K562 (cell line): ENCODE results near the gene HEXD. TPM values are rescaled to one million over a fixed set of nuclear protein-coding genes. Genes with fewer than 3 reads are reported as not detected.

ENCODE experiments used
- ATF2 ChIP-seq: sonication (generic); formaldehyde crosslinking; IDR thresholded peaks from 2 replicates; pipeline ENCODE4 v1.8.1; 2022; ENCODE audit warnings: missing genetic modification reagents
- BRF2 ChIP-seq: IDR thresholded peaks from 3 replicates; pipeline ENCODE4 v1.6.1; 2011; ENCODE audit warnings: borderline replicate concordance, mild to moderate bottlenecking; ENCODE audit not compliant: insufficient read length, insufficient read depth
- CHD1 ChIP-seq: fragments of 200-600 bp; sonication (generic); IDR thresholded peaks from one replicate; pipeline ENCODE4 v1.6.1; 2012; ENCODE audit warnings: mild to moderate bottlenecking, moderate library complexity, low read length, inconsistent platforms
- DEAF1 ChIP-seq: fragments of 450-650 bp; formaldehyde crosslinking; IDR thresholded peaks from 2 replicates; pipeline ENCODE4 v1.4.0; 2020; ENCODE audit warnings: mild to moderate bottlenecking, moderate library complexity
- GTF3C2 ChIP-seq: IDR thresholded peaks from 3 replicates; pipeline ENCODE4 v1.6.1; 2011; ENCODE audit warnings: borderline replicate concordance, mild to moderate bottlenecking, moderate library complexity; ENCODE audit not compliant: insufficient read length; ENCODE audit errors: extremely low read depth
- JUNB ChIP-seq: fragments of 450-650 bp; formaldehyde crosslinking; conservative IDR thresholded peaks from 2 replicates; pipeline ENCODE4 v1.4.0; 2020; ENCODE audit warnings: mild to moderate bottlenecking
- MEF2D ChIP-seq: conservative IDR thresholded peaks from 2 replicates; pipeline ENCODE4 v1.6.1; 2016; ENCODE audit warnings: low read depth, missing genetic modification characterization, missing compliant biosample characterization
- POLR2B ChIP-seq: fragments of 450-650 bp; IDR thresholded peaks from 2 replicates; pipeline ENCODE4 v1.6.1; 2018; ENCODE audit warnings: low read depth; ENCODE audit not compliant: partially characterized antibody
- PRMT5 ChIP-seq: sonication (generic); formaldehyde crosslinking; IDR thresholded peaks from 2 replicates; pipeline ENCODE4 v1.5.0; 2020; ENCODE audit warnings: missing genetic modification reagents
- RBBP5 ChIP-seq: fragments of 200-600 bp; sonication (generic); IDR thresholded peaks from 2 replicates; pipeline ENCODE4 v1.6.1; 2012; ENCODE audit warnings: borderline replicate concordance, mild to moderate bottlenecking, low read length, control low read depth, inconsistent platforms; ENCODE audit not compliant: insufficient read depth, poor library complexity, severe bottlenecking
- ZBTB8A ChIP-seq: fragments of 450-650 bp; IDR thresholded peaks from 2 replicates; pipeline ENCODE4 v1.6.1; 2018; ENCODE audit warnings: mild to moderate bottlenecking, moderate library complexity; ENCODE audit not compliant: partially characterized antibody
- ZNF592 ChIP-seq: fragments of 450-650 bp; IDR thresholded peaks from 2 replicates; pipeline ENCODE4 v1.6.1; 2017; ENCODE audit warnings: antibody characterized with exemption, mild to moderate bottlenecking
- polyA plus RNA-seq, 8 experiments: library from polyadenylated mRNA; depleted of rRNA in 4 of 8; stranded (reverse) in 5 of 8; unstranded in 3 of 8; fragments of >200 nt; fragmentation: Nextera tagmentation in 2 of 8; fragmentation: Illumina TruSeq in 1 of 8; extraction: Ambion mirVana in 2 of 8; extraction: Trizol in 1 of 8; gene quantifications; 2 replicates each; pipeline versions ENCODE4 v1.2.1 to v1.2.3, GENCODE V29; 2011 to 2014; ENCODE audit warnings: inconsistent platforms in 1 of 8, missing spikeins in 1 of 8
- total RNA-seq, 7 experiments: library from RNA; depleted of rRNA in 6 of 7; stranded (reverse); fragments of >200 nt in 6 of 7; fragmentation: Illumina TruSeq in 2 of 7; extraction: Trizol in 2 of 7; gene quantifications; 2 replicates each; pipeline versions ENCODE4 v1.2.1 to v1.2.3, GENCODE V29; 2011 to 2021; ENCODE audit warnings: low replicate concordance in 1 of 7

HEXD gene
- total and polyA plus RNA-seq, 9 of the 15 experiments (the other 6 are each of a cell fraction or from before 2014, with no cell fraction given): 1.0 to 25.3 (median 10.0) TPM

GRCh38 chr17:82457073-82457928 lies 39.2 kb downstream of the HEXD start (continued):
- TF ChIP-seq POLR2B (no peak), GTF3C2 (no peak), ATF2 (CRISPR knock-in tag) (no peak), RBBP5 (no peak), DEAF1 (CRISPR knock-in tag) (no peak), BRF2 (no peak), ZBTB8A (no peak), CHD1 (no peak), ZNF592 (peak; percentile 80), MEF2D (tag) (no peak), PRMT5 (CRISPR knock-in tag) (no peak), JUNB (CRISPR knock-in tag) (no peak)
